Body of pancreas (tissue), 4 donors: Measurements from ENCODE around the gene MLN. TPM values are rescaled to one million over a fixed set of nuclear protein-coding genes. Genes with fewer than 3 reads are reported as not detected.
"Not testable (repeated sequence)": the region's sequence is repeated elsewhere in the genome, so short reads cannot be mapped to it uniquely, and the experiment has no call there.

Experiments
- ATAC-seq: fragments of 150-250 bp; one replicate; pipeline ENCODE4 v1.9.1; 2016
- DNase-seq, 4 donors: peaks; one replicate each; pipeline ENCODE4 v3.0.0-alpha.2; 2019
- H3K27ac ChIP-seq, 4 donors: fragments of 200-600 bp; sonication (generic); 1 replicate in 3 of 4; 2 replicates in 1 of 4; pipeline versions ENCODE4 v1.5.1 to v1.6.1; 2016 to 2019; ENCODE audit warnings: mild to moderate bottlenecking in 1 of 4, mixed read lengths in 1 of 4, moderate library complexity in 1 of 4
- H3K27me3 ChIP-seq, 2 donors: fragments of 200-600 bp; sonication (generic); one replicate each; pipeline ENCODE4 v1.6.0; 2016; ENCODE audit warnings: mild to moderate bottlenecking in 1 of 2
- H3K36me3 ChIP-seq, 2 donors: fragments of 200-600 bp; sonication (generic); replicated peaks in 1 of 2; 2 replicates each; pipeline ENCODE4 v1.5.1; 2016; ENCODE audit warnings: low read depth in 2 of 2; ENCODE audit not compliant: insufficient read depth in 1 of 2
- H3K4me1 ChIP-seq: fragments of 200-600 bp; sonication (generic); one replicate; pipeline ENCODE4 v1.6.0; 2016
- H3K4me3 ChIP-seq, 2 donors: fragments of 200-600 bp; sonication (generic); 1 replicate in 1 of 2; 2 replicates in 1 of 2; pipeline ENCODE4 v1.5.1; 2016 to 2019
- H3K9me3 ChIP-seq, 3 donors: fragments of 200-600 bp; sonication (generic); 1 replicate in 2 of 3; 2 replicates in 1 of 3; pipeline ENCODE4 v1.5.1; 2016
- CTCF ChIP-seq, 7 experiments: fragments of 450-650 bp in 4 of 7; fragments of 200-600 bp in 3 of 7; sonication (generic) in 3 of 7; IDR thresholded peaks; one replicate each; pipeline ENCODE4 v1.5.1; 2016 to 2019; ENCODE audit warnings: antibody characterized with exemption in 7 of 7
- POLR2A ChIP-seq, 3 donors: fragments of 450-650 bp; IDR thresholded peaks; one replicate each; pipeline ENCODE4 v1.6.1; 2016; ENCODE audit warnings: antibody characterized with exemption in 3 of 3, mild to moderate bottlenecking in 2 of 3
- WGBS, 2 donors: methylation state at CpG; one replicate each; pipeline ENCODE4 v1.1.5; 2017; 5-methylcytosine and 5-hydroxymethylcytosine counted together
- intact Hi-C: fragments of 100-400 bp; cut with DNase I; formaldehyde crosslinking; loops from one replicate; pipeline ENCODE4 v1.15.1; 2023
- total RNA-seq, 2 donors: library from RNA; depleted of rRNA; stranded (reverse); fragments of >200 nt; gene quantifications; one replicate each; pipeline ENCODE4 v1.1.0, GENCODE V29; 2016

The MLN gene
- total RNA-seq, 2 donors from 2014 or later, result not detected

GRCh38 chr6:33837971-33838665 lies 34.3 kb upstream of the MLN start:
- Histone ChIP-seq H3K4me3 (no peak overlapping the region), H3K36me3 (no peaks in the 10 kb centered on the region), H3K4me1 (peaks cover 10% of the 10 kb centered on the region), H3K27me3 (no peaks in the 10 kb centered on the region), H3K9me3 (no peaks in the 10 kb centered on the region), H3K27ac (no peak overlapping the region)
- WGBS, 2 donors, result 42 to 46% methylated on average over 11 to 12 of the region's 12 CpGs
- ATAC-seq (no peak), DNase-seq (no peak)
- intact Hi-C loops, result no loop called here
- TF ChIP-seq CTCF (IDR thresholded peaks at IDR 0.05), result no peak
- TF ChIP-seq POLR2A (IDR thresholded peaks at IDR 0.05), result no peak

GRCh38 chr6:33836806-33837469 lies 33.1 kb upstream of the MLN start:
- Histone ChIP-seq H3K4me3 (no peak overlapping the region), H3K36me3 (no peaks in the 10 kb centered on the region), H3K27me3 (no peaks in the 10 kb centered on the region), H3K27ac (no peak overlapping the region), H3K4me1 (peaks cover 10% of the 10 kb centered on the region), H3K9me3 (no peaks in the 10 kb centered on the region)
- ATAC-seq (no peak), DNase-seq (no peak)
- intact Hi-C loops, result no loop called here
- no peak for TF ChIP-seq CTCF (IDR thresholded peaks at IDR 0.05)
- 76 to 78% methylated on average over 3 of the region's 3 CpGs for WGBS, 2 donors

- H3K27me3 ChIP-seq, result no peaks in the 10 kb centered on the region
- TF ChIP-seq POLR2A (IDR thresholded peaks at IDR 0.05) (no peak), CTCF (IDR thresholded peaks at IDR 0.05) (no peak)
- no peak overlapping the region for H3K4me3 ChIP-seq
- DNase-seq (no peak), ATAC-seq (no peak)
- no peaks in the 10 kb centered on the region for H3K9me3 ChIP-seq
- H3K4me1 ChIP-seq, result no peaks in the 10 kb centered on the region
- H3K27ac ChIP-seq, result no peak overlapping the region
- no peaks in the 10 kb centered on the region for H3K36me3 ChIP-seq
- WGBS, 2 donors, result 79 to 88% methylated on average over 20 to 22 of the region's 22 CpGs
- intact Hi-C loops, result no loop called here
These were observed 30.9 kb upstream of the MLN start for GRCh38 chr6:33834401-33835392.

- H3K36me3 ChIP-seq, result no peaks in the 10 kb centered on the region
- no peaks in the 10 kb centered on the region for H3K27me3 ChIP-seq
- no peaks in the 10 kb centered on the region for H3K4me1 ChIP-seq
- no peak for TF ChIP-seq CTCF (IDR thresholded peaks at IDR 0.05)
- whole genome bisulfite sequencing, 2 donors, result 82 to 86% methylated on average over 6 of the region's 6 CpGs
- no peak overlapping the region for H3K4me3 ChIP-seq
- no peaks in the 10 kb centered on the region for H3K9me3 ChIP-seq
- intact Hi-C loops, result no loop called here
- H3K27ac ChIP-seq, result no peak overlapping the region
- no peak for ATAC-seq
- DNase-seq, result no peak
These were observed 29.8 kb upstream of the MLN start for GRCh38 chr6:33833599-33833998.

GRCh38 chr6:33832831-33833230 lies 29.0 kb upstream of the MLN start:
- WGBS, 2 donors, result 75% methylated on average over 9 of the region's 32 CpGs; no CpG with 5 or more reads in 1 of the 2 donors
- H3K9me3 ChIP-seq, H3K27me3 ChIP-seq, H3K4me3 ChIP-seq, H3K4me1 ChIP-seq, ATAC-seq, H3K36me3 ChIP-seq, intact Hi-C loops, DNase-seq, H3K27ac ChIP-seq: not testable (repeated sequence)

- ATAC-seq, H3K36me3 ChIP-seq, H3K27ac ChIP-seq, H3K4me1 ChIP-seq, H3K4me3 ChIP-seq, H3K9me3 ChIP-seq, H3K27me3 ChIP-seq, DNase-seq, intact Hi-C loops: not testable (repeated sequence)
- 57 to 60% methylated on average over 4 to 5 of the region's 5 CpGs for WGBS, 2 donors
These were observed 27.9 kb upstream of the MLN start for GRCh38 chr6:33831725-33832124.
